ENCODE data around the gene ANTXR1. TPM values are rescaled to one million over a fixed set of nuclear protein-coding genes. Genes with fewer than 3 reads are reported as not detected.

ANTXR1 gene
- total and polyA plus RNA-seq, 9 of the 15 experiments (the other 6 are each of a cell fraction or from before 2014, with no cell fraction given), result 0.07 to 1.00 (median 0.54) TPM

- TF ChIP-seq TCF15 (CRISPR knock-in tag; IDR thresholded peaks at IDR 0.05) (no peak), CREM (IDR thresholded peaks at IDR 0.05; ENCODE audit: low read depth) (no peak), DIDO1 (tag; IDR thresholded peaks at IDR 0.05; ENCODE audit: low read depth) (no peak)
These were observed 77.0 kb downstream of the ANTXR1 start (continued) for GRCh38 chr2:69089998-69090397.

GRCh38 chr2:69090820-69091219, 77.8 kb downstream of the ANTXR1 start:
- BruUV-seq (replicated peaks), result no TSS peak
- Histone ChIP-seq H3K79me2 (ENCODE audit: control insufficient read depth, insufficient read depth, low read length) (no peaks in the 10 kb centered on the region), H2AFZ (ENCODE audit: low read depth, low read length) (no peak overlapping the region), H3K9me1 (ENCODE audit: control insufficient read depth, insufficient read depth, low read length) (no peaks in the 10 kb centered on the region), H3K36me3 (ENCODE audit: control insufficient read depth, insufficient read depth, low read length) (no peaks in the 10 kb centered on the region), H3K4me2 (ENCODE audit: insufficient read depth, low read length) (no peak overlapping the region), H3K4me3 (no peak overlapping the region), H3K27ac (ENCODE audit: extremely low read depth, low read depth, low read length) (no peak overlapping the region), H3K27me3 (ENCODE audit: control insufficient read depth in 2 of 2, insufficient read depth in 2 of 2, low read length in 2 of 2) (peaks cover 7 to 13% of the 10 kb centered on the region in 2 experiments; a peak in 4 of 5 replicates), H3K9ac (ENCODE audit: insufficient read depth in 1 of 2, low read depth in 2 of 2, low read length in 2 of 2) (no peak overlapping the region), H3K4me1 (replicated peaks in 1 of 2; ENCODE audit: control insufficient read depth in 2 of 2, insufficient read depth in 2 of 2, low read length in 2 of 2) (no peaks in the 10 kb centered on the region), H3K9me3 (replicated peaks; ENCODE audit: control insufficient read depth, insufficient read depth, low read depth, low read length) (no peaks in the 10 kb centered on the region), H4K20me1 (replicated peaks; ENCODE audit: control insufficient read depth, insufficient read depth, low read length) (no peaks in the 10 kb centered on the region)
- CTCF ChIA-PET (ENCODE audit: low intra/inter-chr PET ratio), result no interaction called here
- intact Hi-C loops (cut with micrococcal nuclease) (no loop called here), in situ Hi-C loops (cut with MboI) (no loop called here)
- POLR2A ChIA-PET, result interaction anchor here (1.0 kb wide), 1 partner anchor 11 kb away, joined by 3 read pairs; no protein-coding TSS in a partner anchor
- ATAC-seq (no peak), FAIRE-seq (no peak), DNase-seq (ENCODE audit: extremely low read depth in 1 of 4, low spot score in 3 of 4) (no peak)
- WGBS (ENCODE audit: insufficient coverage, low coverage, missing lambda C conversion rate), result 22% methylated on average over 6 of the region's 6 CpGs
- TF ChIP-seq BRF2 (IDR thresholded peaks at IDR 0.05; ENCODE audit: borderline replicate concordance, insufficient read depth, insufficient read length) (no peak), CGGBP1 (CRISPR knock-in tag; IDR thresholded peaks at IDR 0.05) (no peak), CAMTA2 (CRISPR knock-in tag; conservative IDR thresholded peaks at IDR 0.05) (no peak), USF2 (CRISPR knock-in tag; IDR thresholded peaks at IDR 0.05) (no peak), MAFK (IDR thresholded peaks at IDR 0.05; ENCODE audit: low read length) (no peak), ZNF75A (CRISPR knock-in tag; IDR thresholded peaks at IDR 0.05) (no peak)
